Subcutaneous abdominal adipose tissue (tissue), 5 donors: ENCODE data around the gene EQTN.

ENCODE experiments used
- H3K27ac ChIP-seq: one replicate; pipeline ENCODE4 v1.7.0; 2013; ENCODE audit warnings: low read depth, mild to moderate bottlenecking, inconsistent platforms, low read length, moderate library complexity
- H3K27me3 ChIP-seq, 5 donors: one replicate each; pipeline ENCODE4 v1.7.0; 2013; ENCODE audit warnings: low read length in 5 of 5, inconsistent platforms in 1 of 5; ENCODE audit not compliant: control insufficient read depth in 5 of 5, insufficient read depth in 4 of 5
- H3K36me3 ChIP-seq, 5 donors: one replicate each; pipeline ENCODE4 v1.7.0; 2013; ENCODE audit warnings: low read length in 5 of 5; ENCODE audit not compliant: control insufficient read depth in 5 of 5, insufficient read depth in 5 of 5
- H3K4me1 ChIP-seq, 5 donors: one replicate each; pipeline ENCODE4 v1.7.0; 2013; ENCODE audit warnings: low read length in 5 of 5, mild to moderate bottlenecking in 3 of 5, moderate library complexity in 1 of 5; ENCODE audit not compliant: control insufficient read depth in 5 of 5, insufficient read depth in 5 of 5
- H3K4me3 ChIP-seq, 5 donors: one replicate each; pipeline ENCODE4 v1.7.0; 2013; ENCODE audit warnings: low read length in 5 of 5, low read depth in 1 of 5
- H3K9ac ChIP-seq, 5 donors: one replicate each; pipeline ENCODE4 v1.7.0; 2013; ENCODE audit warnings: low read length in 5 of 5, mild to moderate bottlenecking in 4 of 5, moderate library complexity in 3 of 5
- H3K9me3 ChIP-seq, 5 donors: one replicate each; pipeline ENCODE4 v1.7.0; 2013; ENCODE audit warnings: low read length in 5 of 5; ENCODE audit not compliant: control insufficient read depth in 5 of 5
- donor health status: healthy.
- donor health status: healthy.
- donor health status: healthy.
- donor health status: healthy.
- donor health status: healthy.

EQTN gene

GRCh38 chr9:27303219-27303618 lies 6.3 kb upstream of the EQTN start:
- no peaks in the 10 kb centered on the region for H3K27me3 ChIP-seq
- H3K4me3 ChIP-seq: peak overlapping the region in 1 of 5 donors; percentile 25
- H3K4me1 ChIP-seq: peaks cover 0 to 4% (median 0%) of the 10 kb centered on the region in 5 donors
- H3K9me3 ChIP-seq: no peaks in the 10 kb centered on the region
- H3K27ac ChIP-seq: no peak overlapping the region
- no peak overlapping the region for H3K9ac ChIP-seq
- no peaks in the 10 kb centered on the region for H3K36me3 ChIP-seq

- Histone ChIP-seq H3K36me3 (no peaks in the 10 kb centered on the region), H3K4me1 (peaks cover 0 to 4% (median 3%) of the 10 kb centered on the region in 5 donors), H3K9ac (no peak overlapping the region), H3K9me3 (no peaks in the 10 kb centered on the region), H3K27me3 (no peaks in the 10 kb centered on the region), H3K4me3 (no peak overlapping the region), H3K27ac (no peak overlapping the region)
Observed at GRCh38 chr9:27293996-27294395, 3.0 kb downstream of the EQTN start.

GRCh38 chr9:27292659-27293405 lies 4.1 kb downstream of the EQTN start:
- peak overlapping the region; percentile 54 for H3K27ac ChIP-seq
- no peak overlapping the region for H3K9ac ChIP-seq

GRCh38 chr9:27291292-27291691 lies 5.7 kb downstream of the EQTN start:
- no peaks in the 10 kb centered on the region for H3K36me3 ChIP-seq
- no peaks in the 10 kb centered on the region for H3K9me3 ChIP-seq
- no peaks in the 10 kb centered on the region for H3K27me3 ChIP-seq
- no peak overlapping the region for H3K27ac ChIP-seq
- H3K4me3 ChIP-seq: no peak overlapping the region
- H3K4me1 ChIP-seq: peaks cover 0 to 4% (median 3%) of the 10 kb centered on the region in 5 donors
- no peak overlapping the region for H3K9ac ChIP-seq

More at GRCh38 chr9:27292659-27293405, 4.1 kb downstream of the EQTN start:
- H3K4me3 ChIP-seq: no peak overlapping the region
- peaks cover 0 to 4% (median 3%) of the 10 kb centered on the region in 5 donors for H3K4me1 ChIP-seq
- no peaks in the 10 kb centered on the region for H3K36me3 ChIP-seq
- no peaks in the 10 kb centered on the region for H3K9me3 ChIP-seq
- H3K27me3 ChIP-seq: no peaks in the 10 kb centered on the region

- Histone ChIP-seq H3K9ac (no peak overlapping the region), H3K4me3 (no peak overlapping the region), H3K36me3 (no peaks in the 10 kb centered on the region), H3K27ac (no peak overlapping the region), H3K4me1 (peaks cover 2 to 31% (median 22%) of the 10 kb centered on the region in 5 donors), H3K9me3 (no peaks in the 10 kb centered on the region), H3K27me3 (no peaks in the 10 kb centered on the region)
Observed at GRCh38 chr9:27282269-27282668, 14.7 kb downstream of the EQTN start.

- H3K9me3 ChIP-seq: no peaks in the 10 kb centered on the region
- no peaks in the 10 kb centered on the region for H3K36me3 ChIP-seq
- H3K4me3 ChIP-seq: peak overlapping the region; percentile 13 to 64 (median 50)
- H3K9ac ChIP-seq: peak overlapping the region in 1 of 5 donors; percentile 52
- peak overlapping the region; percentile 51 for H3K27ac ChIP-seq
- H3K27me3 ChIP-seq: no peaks in the 10 kb centered on the region
- H3K4me1 ChIP-seq: peaks cover 2 to 31% (median 22%) of the 10 kb centered on the region in 5 donors
Observed at GRCh38 chr9:27280860-27281259, 16.1 kb downstream of the EQTN start.

- peaks cover 2 to 31% (median 22%) of the 10 kb centered on the region in 5 donors for H3K4me1 ChIP-seq
- H3K9ac ChIP-seq: peak overlapping the region in 1 of 5 donors; percentile 6
- H3K27me3 ChIP-seq: no peaks in the 10 kb centered on the region
- no peaks in the 10 kb centered on the region for H3K9me3 ChIP-seq
- H3K27ac ChIP-seq: peak overlapping the region; percentile 13
- no peaks in the 10 kb centered on the region for H3K36me3 ChIP-seq
- peak overlapping the region in 3 of 5 donors; percentile 13 to 64 (median 55) for H3K4me3 ChIP-seq
Observed at GRCh38 chr9:27280249-27280648, 16.7 kb downstream of the EQTN start.

GRCh38 chr9:27279611-27280010 lies 17.3 kb downstream of the EQTN start:
- Histone ChIP-seq H3K27me3 (no peaks in the 10 kb centered on the region), H3K4me3 (no peak overlapping the region), H3K9ac (no peak overlapping the region), H3K4me1 (peaks cover 2 to 31% (median 22%) of the 10 kb centered on the region in 5 donors), H3K27ac (peak overlapping the region; percentile 66), H3K9me3 (no peaks in the 10 kb centered on the region), H3K36me3 (no peaks in the 10 kb centered on the region)

- Histone ChIP-seq H3K4me3 (no peak overlapping the region), H3K36me3 (no peaks in the 10 kb centered on the region), H3K27ac (peak overlapping the region; percentile 66), H3K9me3 (no peaks in the 10 kb centered on the region), H3K4me1 (peaks cover 2 to 31% (median 22%) of the 10 kb centered on the region in 5 donors), H3K9ac (no peak overlapping the region), H3K27me3 (no peaks in the 10 kb centered on the region)
Observed at GRCh38 chr9:27278374-27278773, 18.6 kb downstream of the EQTN start.

GRCh38 chr9:27276193-27277030 lies 20.5 kb downstream of the EQTN start:
- no peak overlapping the region for H3K27ac ChIP-seq
- no peaks in the 10 kb centered on the region for H3K36me3 ChIP-seq
- H3K9ac ChIP-seq: peak overlapping the region in 2 of 5 donors; percentile 43 to 56
- no peaks in the 10 kb centered on the region for H3K9me3 ChIP-seq
- H3K4me3 ChIP-seq: peak overlapping the region in 2 of 5 donors; percentile 25 to 44
- no peaks in the 10 kb centered on the region for H3K27me3 ChIP-seq
- peaks cover 2 to 28% (median 22%) of the 10 kb centered on the region in 5 donors for H3K4me1 ChIP-seq
